NT2/D1 (cell line): Measurements from ENCODE around the gene LY6G5B.

Source experiments
- SUZ12 ChIP-seq: IDR thresholded peaks from 2 replicates; pipeline ENCODE4 v1.6.1; 2011; ENCODE audit not compliant: insufficient read length, insufficient read depth; ENCODE audit errors: extremely low read depth
- ZNF274 ChIP-seq: IDR thresholded peaks from 2 replicates; pipeline ENCODE4 v1.6.1; 2011; ENCODE audit warnings: mild to moderate bottlenecking, low read depth, low read length

DNA sequence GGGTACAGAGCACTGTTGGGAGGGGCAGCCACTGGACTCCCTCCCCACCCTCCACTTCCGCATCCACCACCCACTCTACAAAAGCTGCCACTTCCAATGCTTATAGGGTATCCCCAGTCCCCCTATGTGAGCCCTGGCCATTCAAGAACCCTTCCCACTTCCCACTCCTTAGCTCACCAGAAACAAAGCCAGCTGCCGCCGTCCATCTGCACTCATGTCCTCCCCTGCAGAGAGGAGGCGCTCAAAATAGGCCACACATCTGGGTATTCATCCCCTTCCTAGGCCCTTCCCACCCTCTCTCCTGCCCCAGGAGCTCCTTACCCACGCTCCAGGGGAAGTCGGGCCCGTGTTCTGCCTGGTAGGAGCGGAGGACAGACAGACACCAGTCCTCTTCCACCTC is 17.5 kb downstream of the LY6G5B start:
- no peak for TF ChIP-seq SUZ12
- TF ChIP-seq ZNF274, result no peak
